Urinary bladder (tissue), 4 donors: ENCODE results near the gene KLK15. TPM values are rescaled to one million over a fixed set of nuclear protein-coding genes. Genes with fewer than 3 reads are reported as not detected.
"Not testable (repeated sequence)": the region's sequence is repeated elsewhere in the genome, so short reads cannot be mapped to it uniquely, and the experiment has no call there.

Experiments used
- DNase-seq: peaks from one replicate; pipeline ENCODE4 v3.0.0-alpha.2; 2015; ENCODE audit errors: extremely low spot score
- H3K27ac ChIP-seq: one replicate; pipeline ENCODE4 v1.5.1; 2013; ENCODE audit warnings: low read depth, mild to moderate bottlenecking, moderate library complexity
- H3K36me3 ChIP-seq: one replicate; pipeline ENCODE4 v1.6.1; 2013; ENCODE audit warnings: mild to moderate bottlenecking, moderate library complexity; ENCODE audit not compliant: insufficient read depth
- H3K4me1 ChIP-seq: one replicate; pipeline ENCODE4 v1.6.1; 2013; ENCODE audit warnings: mild to moderate bottlenecking, moderate library complexity; ENCODE audit not compliant: insufficient read depth
- H3K4me3 ChIP-seq: one replicate; pipeline ENCODE4 v1.5.1; 2013; ENCODE audit warnings: low read depth, low read length
- WGBS: extraction: QIAGEN DNeasy Blood & Tissue Kit; methylation state at CpG from one replicate; pipeline ENCODE4 v1.1.7; 2013; 5-methylcytosine and 5-hydroxymethylcytosine counted together
- polyA plus RNA-seq: library from polyadenylated mRNA; stranded (reverse); fragments of 200-250 nt; gene quantifications from one replicate; pipeline ENCODE4 v1.2.3, GENCODE V29; 2013
- total RNA-seq: library from RNA; depleted of rRNA; stranded (reverse); fragments of >200 nt; gene quantifications from one replicate; pipeline ENCODE4 v1.2.3, GENCODE V29; 2014
- donor health status: healthy with polysubstance abuse.
- donor health status: healthy.

Gene KLK15
- total and polyA plus RNA-seq, 2 donors, result not detected

DNA sequence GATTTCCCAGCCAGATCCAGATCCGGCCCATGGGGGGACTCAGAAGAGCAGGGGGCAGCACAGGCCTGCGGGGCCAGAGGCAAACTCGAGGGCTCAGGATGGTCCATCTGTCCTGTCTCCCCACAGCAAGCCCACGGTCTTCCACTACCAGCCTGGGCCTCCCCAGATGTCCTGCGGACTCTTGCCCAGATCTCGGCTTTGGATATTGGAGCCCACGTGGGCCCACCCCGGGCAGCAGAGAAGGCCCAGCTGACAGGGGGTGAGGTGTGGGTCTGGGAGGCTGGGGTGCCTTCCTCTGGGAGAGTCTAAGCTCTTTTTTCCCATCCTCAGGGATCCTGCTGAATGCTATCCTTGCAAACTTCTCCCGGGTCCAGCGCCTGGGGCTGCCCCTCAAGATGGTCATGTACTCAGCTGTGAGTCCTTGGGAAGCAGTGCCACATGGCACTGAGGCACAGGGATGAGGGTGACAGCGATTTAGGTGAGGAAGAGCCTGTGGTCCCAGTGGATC is 39.8 kb downstream of the KLK15 start:
- H3K4me1 ChIP-seq, result no peaks in the 10 kb centered on the region
- 70% methylated on average over 11 of the region's 11 CpGs for WGBS
- no peak overlapping the region for H3K4me3 ChIP-seq
- no peaks in the 10 kb centered on the region for H3K36me3 ChIP-seq
- no peak for DNase-seq
- no peak overlapping the region for H3K27ac ChIP-seq

DNA sequence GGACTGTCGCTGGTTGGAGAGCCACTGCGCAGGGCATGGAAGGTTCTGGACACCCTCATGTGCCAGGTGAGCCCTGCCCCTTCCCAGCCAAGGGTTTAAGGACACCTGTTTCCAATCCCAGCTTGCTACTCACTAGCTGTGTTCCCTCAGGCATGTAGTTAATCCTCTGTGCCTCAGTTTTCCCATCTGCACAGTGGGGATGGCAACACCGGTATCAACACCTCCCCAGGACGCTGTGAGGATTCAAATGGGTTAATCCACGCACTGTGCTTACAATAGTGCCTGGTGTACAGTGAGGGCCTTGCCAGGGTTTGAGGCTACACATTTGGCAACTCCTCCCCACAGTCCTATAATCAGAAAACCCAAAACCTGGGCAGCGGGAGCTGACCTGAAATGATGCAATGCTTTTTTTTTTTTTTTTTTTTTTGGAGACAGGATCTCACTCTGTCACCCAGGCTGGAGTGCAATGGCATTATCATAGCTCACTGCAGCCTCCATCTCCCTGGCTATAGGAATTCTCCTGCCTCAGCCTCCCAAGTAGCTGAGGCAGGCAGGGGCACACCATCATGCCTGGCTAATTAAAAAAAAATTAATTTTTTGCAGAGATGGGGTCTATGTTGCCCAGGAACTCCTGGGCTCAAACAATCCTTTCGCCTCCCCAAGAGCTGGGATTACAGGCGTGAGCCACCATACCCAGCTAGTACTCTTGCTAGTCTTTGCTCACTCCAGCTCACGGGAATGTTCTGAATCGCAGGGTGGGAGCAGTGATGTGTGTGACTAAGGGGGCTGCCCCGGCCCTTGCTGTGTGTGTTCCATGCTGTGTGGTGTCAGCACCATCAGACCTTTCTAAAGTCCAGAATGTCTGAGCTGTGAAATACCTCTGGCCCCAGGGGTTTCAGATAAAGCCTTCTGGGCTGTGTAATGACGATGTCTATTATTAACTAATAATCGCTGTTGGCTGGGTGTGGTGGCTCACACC is 40.8 kb downstream of the KLK15 start:
- 81% methylated on average over 13 of the region's 13 CpGs for WGBS

DNA sequence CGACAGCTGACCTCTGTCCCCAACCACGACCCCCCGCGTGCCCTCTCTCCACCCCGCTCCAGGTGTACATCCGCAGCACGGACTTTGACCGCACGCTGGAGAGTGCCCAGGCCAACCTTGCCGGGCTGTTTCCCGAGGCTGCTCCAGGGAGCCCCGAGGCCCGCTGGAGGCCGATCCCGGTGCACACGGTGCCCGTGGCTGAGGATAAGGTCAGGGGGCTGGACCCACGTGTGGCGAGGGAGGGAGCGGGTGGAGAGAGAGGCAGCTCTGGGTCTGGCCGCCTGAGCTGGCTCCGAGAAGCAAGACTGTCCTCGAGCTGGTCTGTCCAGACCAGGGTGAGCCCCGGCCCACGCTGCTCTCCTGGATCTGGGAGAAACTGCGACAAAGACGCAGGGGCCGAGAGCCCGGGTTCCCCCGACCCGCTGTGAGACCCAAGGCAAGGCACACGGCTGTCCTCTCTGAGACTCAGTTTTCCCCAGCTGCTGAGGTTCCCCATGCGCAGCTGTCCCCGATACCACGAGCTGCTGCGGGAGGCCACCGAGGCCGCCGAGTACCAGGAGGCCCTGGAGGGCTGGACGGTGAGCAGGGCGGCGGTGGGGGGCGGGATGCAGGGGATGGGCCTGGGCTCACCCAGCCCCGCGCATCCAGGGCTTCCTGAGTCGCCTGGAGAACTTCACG is 41.6 kb downstream of the KLK15 start:
- no peaks in the 10 kb centered on the region for H3K36me3 ChIP-seq
- H3K27ac ChIP-seq, result no peak overlapping the region
- 81% methylated on average over 47 of the region's 47 CpGs for WGBS
- DNase-seq, result no peak
- no peaks in the 10 kb centered on the region for H3K4me1 ChIP-seq
- no peak overlapping the region for H3K4me3 ChIP-seq

More for the DNA sequence above, 40.8 kb downstream of the KLK15 start:
- Histone ChIP-seq H3K4me3 (no peak overlapping the region), H3K4me1 (no peaks in the 10 kb centered on the region), H3K27ac (no peak overlapping the region), H3K36me3 (no peaks in the 10 kb centered on the region)
- no peak for DNase-seq

DNA sequence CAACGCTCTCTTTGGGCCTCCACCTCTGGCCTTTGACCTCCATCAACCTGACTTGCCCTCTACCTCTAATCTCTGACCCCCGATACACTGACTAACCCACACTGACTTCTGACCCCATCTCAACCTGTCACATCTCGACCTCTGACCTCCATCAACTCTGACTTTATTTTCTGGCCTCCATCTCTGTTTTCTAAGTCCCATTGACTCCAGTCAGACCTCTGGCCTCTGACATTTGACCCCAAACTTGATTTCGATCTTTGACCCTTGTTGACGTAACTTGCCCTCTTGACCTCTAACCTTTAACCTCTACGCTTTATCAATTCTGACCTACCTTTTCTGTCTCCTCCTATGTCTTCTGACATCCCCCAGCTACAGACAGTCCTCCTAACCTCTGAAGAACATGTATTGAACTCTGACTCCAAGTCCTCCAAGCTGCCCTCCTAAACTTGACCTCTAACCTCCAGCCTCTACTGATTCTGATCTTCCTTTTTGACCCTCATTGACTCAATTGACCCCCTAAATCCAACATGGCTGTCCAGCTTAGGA is 42.4 kb downstream of the KLK15 start:
- H3K36me3 ChIP-seq, result no peaks in the 10 kb centered on the region
- no peak for DNase-seq
- 83% methylated on average over 6 of the region's 6 CpGs for WGBS
- no peak overlapping the region for H3K4me3 ChIP-seq
- H3K27ac ChIP-seq, result no peak overlapping the region
- no peaks in the 10 kb centered on the region for H3K4me1 ChIP-seq

DNA sequence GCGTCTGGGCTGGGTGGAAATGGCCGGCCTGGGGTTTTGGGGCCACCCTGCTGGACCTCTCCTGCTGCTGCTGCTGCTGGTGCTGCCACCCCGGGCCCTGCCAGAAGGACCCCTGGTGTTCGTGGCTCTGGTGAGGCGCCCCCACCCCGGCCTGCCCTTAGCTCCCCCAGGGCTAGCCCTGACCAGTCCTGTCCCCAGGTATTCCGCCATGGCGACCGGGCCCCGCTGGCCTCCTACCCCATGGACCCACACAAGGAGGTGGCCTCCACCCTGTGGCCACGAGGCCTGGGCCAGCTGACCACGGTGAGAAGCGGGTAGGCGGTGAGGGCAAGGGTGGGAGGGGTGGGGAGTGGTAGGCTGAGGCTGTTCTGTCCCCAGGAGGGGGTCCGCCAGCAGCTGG is 43.0 kb downstream of the KLK15 start, which contains the start of gene ACP4:
TSS of gene ACP4 (plus strand) at position 20 of the 400 bp plus-strand sequence. CDS start at position 20, 0 bp downstream.
- H3K4me3 ChIP-seq, result no peak within 1 kb of the TSS
- WGBS, result 86% methylated on average over 15 of the region's 15 CpGs
- no peak for DNase-seq
- no peak within 1 kb of the TSS for H3K27ac ChIP-seq
- no peaks in the 10 kb centered on the region for H3K36me3 ChIP-seq
- no peaks in the 10 kb centered on the region for H3K4me1 ChIP-seq

DNA sequence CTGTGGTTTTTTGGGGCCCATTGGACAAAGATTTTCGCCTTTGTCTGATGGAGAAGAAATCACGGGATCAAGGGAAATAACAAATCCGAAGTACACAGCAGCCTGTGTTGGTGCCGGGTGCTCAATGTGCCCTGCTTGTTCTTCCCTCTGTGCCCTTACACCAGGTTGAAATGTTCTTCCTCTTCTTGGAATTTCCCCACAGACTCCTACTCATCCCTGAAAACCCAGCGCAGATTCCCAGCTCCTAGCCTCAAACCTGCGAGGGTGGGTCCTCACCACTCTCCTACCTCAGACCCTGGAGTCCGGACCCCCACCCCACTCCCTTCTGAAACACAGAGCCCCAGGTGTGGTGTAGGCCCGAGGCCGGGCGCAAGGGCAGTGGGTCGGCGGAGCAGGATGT is 48.0 kb downstream of the KLK15 start:
- no peak for DNase-seq
- no peak overlapping the region for H3K4me3 ChIP-seq
- 84% methylated on average over 12 of the region's 12 CpGs for WGBS
- no peak overlapping the region for H3K27ac ChIP-seq
- no peaks in the 10 kb centered on the region for H3K36me3 ChIP-seq
- no peaks in the 10 kb centered on the region for H3K4me1 ChIP-seq

DNA sequence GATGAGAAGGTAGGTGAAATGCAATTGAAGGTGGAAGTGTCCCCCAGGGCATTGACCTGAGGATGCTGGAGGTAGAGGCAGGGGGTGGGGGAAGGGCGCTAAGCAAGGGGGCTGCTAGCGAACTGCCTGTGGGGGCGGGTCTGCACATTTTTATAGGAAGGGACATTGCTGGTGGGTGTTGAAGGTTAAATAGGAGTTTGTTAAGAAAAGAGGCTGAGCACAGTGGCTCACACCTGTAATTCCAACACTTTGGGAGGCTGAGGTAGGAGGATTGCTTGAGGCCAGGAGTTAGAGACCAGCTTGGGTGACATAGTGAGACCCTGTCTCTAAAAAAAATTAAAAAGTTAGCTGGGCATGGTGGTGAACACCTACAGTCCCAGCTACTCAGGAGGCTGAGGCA is 48.7 kb downstream of the KLK15 start:
- no peak for DNase-seq
- H3K36me3 ChIP-seq, result no peaks in the 10 kb centered on the region
- H3K4me1 ChIP-seq, result no peaks in the 10 kb centered on the region
- H3K4me3 ChIP-seq, result no peak overlapping the region
- 91% methylated on average over 3 of the region's 3 CpGs for WGBS
- H3K27ac ChIP-seq, result no peak overlapping the region

DNA sequence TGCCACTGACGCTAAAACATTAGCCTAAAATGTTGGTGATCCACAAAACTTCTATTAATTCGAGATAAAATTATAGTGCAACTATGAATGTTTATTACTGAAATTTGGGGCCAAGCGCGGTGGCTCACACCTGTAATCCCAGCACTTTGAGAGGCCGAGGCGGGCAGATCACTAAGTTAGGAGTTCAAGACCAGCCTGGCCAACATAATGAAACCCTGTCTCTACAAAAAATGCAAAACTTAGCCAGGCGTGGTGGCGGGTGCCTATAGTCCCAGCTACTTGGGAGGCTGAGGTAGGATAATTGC is 49.6 kb downstream of the KLK15 start:
- not testable (repeated sequence) for H3K36me3 ChIP-seq, DNase-seq, H3K4me3 ChIP-seq, H3K4me1 ChIP-seq, H3K27ac ChIP-seq
- 31% methylated on average over 8 of the region's 8 CpGs for WGBS

DNA sequence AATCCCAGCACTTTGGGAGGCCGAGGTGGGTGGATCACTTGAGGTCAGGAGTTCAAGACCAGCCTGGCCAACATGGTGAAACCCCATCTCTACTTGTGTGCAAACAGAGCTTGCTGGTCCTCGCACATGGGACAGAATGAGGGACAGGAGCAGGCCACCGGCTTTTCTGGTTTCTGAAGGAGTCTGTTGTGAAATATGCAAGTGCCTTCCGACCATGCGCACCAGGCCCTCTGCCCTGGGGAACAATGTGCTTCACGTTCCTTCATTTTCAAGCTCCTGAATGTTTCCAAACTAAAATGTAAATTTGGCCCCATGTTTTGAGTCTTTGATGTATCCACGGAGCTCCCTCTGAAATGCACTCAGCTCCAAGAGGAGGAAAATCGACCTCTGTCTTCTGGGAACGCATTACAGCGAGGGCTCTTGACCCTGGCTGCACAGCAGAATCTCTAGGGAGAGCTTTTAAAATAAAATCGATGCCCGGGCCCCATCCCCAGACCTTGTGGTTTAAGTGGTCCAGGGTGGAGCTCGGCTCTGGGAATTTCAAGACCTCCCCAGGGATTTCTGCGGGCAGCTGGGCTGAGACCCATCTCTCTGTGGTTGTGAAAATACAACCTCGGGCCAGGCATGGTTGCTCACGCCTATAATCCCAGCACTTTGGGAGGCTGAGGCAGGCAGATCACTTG is 52.5 kb downstream of the KLK15 start:
- Histone ChIP-seq H3K27ac (no peak overlapping the region), H3K36me3 (no peaks in the 10 kb centered on the region), H3K4me1 (no peaks in the 10 kb centered on the region), H3K4me3 (no peak overlapping the region)
- WGBS, result 56% methylated on average over 16 of the region's 16 CpGs
- no peak for DNase-seq

DNA sequence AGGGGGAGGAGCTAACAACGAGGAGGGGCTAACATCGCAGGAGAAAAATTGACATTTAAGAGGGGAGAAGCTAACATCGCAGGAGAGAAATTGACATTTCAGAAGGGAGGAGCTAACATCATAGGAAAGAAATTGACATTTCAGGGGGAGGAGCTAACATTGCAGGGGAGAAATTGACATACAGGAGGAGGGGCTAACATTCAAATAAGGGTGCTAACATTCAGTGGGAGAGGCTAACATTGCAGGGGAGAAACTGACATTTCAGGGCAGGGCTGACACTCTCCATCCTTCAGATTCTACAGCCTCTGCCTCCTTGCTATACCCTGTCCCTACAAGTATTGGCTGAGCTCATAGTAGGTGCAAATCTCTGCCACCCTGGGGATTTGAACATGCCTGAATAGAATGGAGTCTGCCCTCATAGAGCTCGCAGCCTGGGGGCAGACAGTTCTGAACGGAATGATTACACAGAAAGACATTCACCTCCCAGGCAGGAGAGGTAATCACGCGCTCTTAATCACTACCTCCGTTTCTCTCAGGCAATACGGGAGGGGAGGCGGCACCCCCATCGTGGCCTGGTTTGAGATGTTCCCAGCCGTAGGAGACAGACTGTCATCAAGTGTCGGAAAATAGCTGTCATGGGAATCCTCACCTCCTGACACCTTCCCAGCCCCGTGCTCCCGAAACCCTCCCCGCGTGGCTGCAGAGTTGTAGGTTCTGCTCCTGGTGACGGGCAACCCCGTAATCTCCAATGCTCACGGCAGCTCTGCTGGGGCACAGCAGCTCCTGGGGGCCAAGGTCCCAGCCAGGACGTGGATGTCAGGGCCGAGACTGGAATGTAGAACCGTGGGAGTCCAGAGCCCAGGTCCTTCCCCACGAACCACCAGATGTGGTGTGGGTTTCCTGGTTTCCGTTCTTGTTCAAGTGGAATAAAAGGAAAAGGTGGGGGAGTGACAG is 53.6 kb downstream of the KLK15 start:
- DNase-seq, result no peak
- no peak overlapping the region for H3K4me3 ChIP-seq
- 34% methylated on average over 25 of the region's 25 CpGs for WGBS
- no peaks in the 10 kb centered on the region for H3K4me1 ChIP-seq
- no peaks in the 10 kb centered on the region for H3K36me3 ChIP-seq
- H3K27ac ChIP-seq, result no peak overlapping the region

DNA sequence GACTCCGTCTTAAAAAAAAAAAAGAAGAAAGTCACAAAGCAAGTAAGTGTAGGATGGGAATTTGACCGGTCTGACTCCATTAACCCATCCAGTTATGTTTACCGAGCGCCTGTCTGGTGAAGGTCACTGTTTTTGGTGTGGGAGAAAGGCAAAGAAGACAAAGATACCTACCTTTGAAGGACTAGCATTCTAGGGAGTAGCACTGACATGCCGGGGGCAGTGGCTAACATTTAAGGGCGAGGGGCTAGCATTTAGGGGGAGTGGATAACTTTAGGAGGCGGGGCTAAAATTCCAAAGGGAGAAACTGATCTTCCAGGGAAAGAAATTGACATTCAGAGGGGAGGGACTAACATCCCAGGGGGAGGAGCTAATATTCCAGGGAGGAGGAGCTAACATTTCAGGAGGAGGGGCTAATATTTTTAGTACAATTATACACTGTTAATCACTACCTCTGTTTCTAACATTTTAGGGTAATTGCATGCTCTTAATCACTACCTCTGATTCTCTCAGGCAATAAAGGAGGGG is 54.4 kb downstream of the KLK15 start:
- Histone ChIP-seq H3K4me1 (no peaks in the 10 kb centered on the region), H3K4me3 (no peak overlapping the region), H3K27ac (no peak overlapping the region), H3K36me3 (no peaks in the 10 kb centered on the region)
- no peak for DNase-seq
- 57% methylated on average over 7 of the region's 7 CpGs for WGBS

DNA sequence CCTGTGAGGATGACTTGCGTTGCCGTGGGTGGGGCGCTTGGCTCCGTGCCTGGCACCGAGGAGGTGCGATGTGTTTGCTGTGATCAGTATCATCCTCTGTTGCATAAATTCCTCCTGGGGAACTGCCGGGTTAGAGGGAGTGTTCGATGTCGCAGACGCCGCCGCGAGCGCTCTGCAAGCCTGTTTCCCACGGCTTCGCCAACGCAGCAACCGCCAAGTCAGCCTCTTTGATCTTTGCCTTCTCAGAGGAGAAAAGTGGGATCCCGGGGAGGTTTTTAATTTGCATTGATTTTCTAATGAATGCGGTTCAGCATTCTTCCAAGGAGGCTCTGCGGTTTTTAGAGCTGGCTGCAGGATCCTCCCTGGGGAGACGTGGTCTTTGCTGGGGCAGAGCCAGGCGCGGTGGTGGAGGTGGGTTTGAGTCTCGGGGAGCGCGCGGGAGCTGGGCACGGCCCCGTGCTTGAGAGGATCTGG is 55.5 kb downstream of the KLK15 start:
- Histone ChIP-seq H3K4me3 (no peak overlapping the region), H3K36me3 (no peaks in the 10 kb centered on the region), H3K27ac (no peak overlapping the region), H3K4me1 (no peaks in the 10 kb centered on the region)
- WGBS, result 1% methylated on average over 30 of the region's 30 CpGs
- no peak for DNase-seq
